ENCODE results near the gene SEMA7A.
A peak's percentile ranks its signal among the peaks of the same experiment; 100 is the strongest.

- TF ChIP-seq EP300 (IDR thresholded peaks at IDR 0.05; ENCODE audit: borderline replicate concordance) (no peak), USF1 (IDR thresholded peaks at IDR 0.05) (no peak), CREB1 (IDR thresholded peaks at IDR 0.05; ENCODE audit: low read depth) (no peak), RAD21 (IDR thresholded peaks at IDR 0.05; ENCODE audit: low read depth) (no peak), REST (IDR thresholded peaks at IDR 0.05; ENCODE audit: low read depth) (no peak), MAX (IDR thresholded peaks at IDR 0.05) (no peak), TCF12 (IDR thresholded peaks at IDR 0.05; ENCODE audit: low read depth) (no peak), FOXM1 (IDR thresholded peaks at IDR 0.05; ENCODE audit: borderline replicate concordance, low read depth) (no peak), TEAD4 (IDR thresholded peaks at IDR 0.05) (no peak), YY1 (IDR thresholded peaks at IDR 0.05; ENCODE audit: low read depth) (no peak), TAF1 (IDR thresholded peaks at IDR 0.05; ENCODE audit: low read depth) (no peak), CEBPB (IDR thresholded peaks at IDR 0.05) (no peak), NFIC (IDR thresholded peaks at IDR 0.05) (peak; percentile 12; the same call in 1 of the 2 replicates), ZBTB7A (IDR thresholded peaks at IDR 0.05; ENCODE audit: low read depth) (no peak)
Measured at GRCh38 chr15:74424901-74425528, 8.7 kb downstream of the SEMA7A start.

Measured in Ishikawa (cell line).